Panc1 (cell line): Measurements from ENCODE around the gene SUSD4.

Experiments used
- CTCF ChIP-seq: fragments of 450-650 bp; IDR thresholded peaks from 2 replicates; pipeline ENCODE4 v1.5.1; 2017; ENCODE audit warnings: mild to moderate bottlenecking
- REST ChIP-seq, 2 experiments: IDR thresholded peaks; 2 replicates each; pipeline ENCODE4 v1.6.1; 2011 to 2012; ENCODE audit warnings: low read depth in 2 of 2, control low read depth in 1 of 2, low read length in 1 of 2, mild to moderate bottlenecking in 1 of 2, moderate library complexity in 1 of 2; ENCODE audit not compliant: insufficient read depth in 1 of 2

- no peak for TF ChIP-seq CTCF
- no peak for TF ChIP-seq REST (IDR thresholded peaks at IDR 0.05; ENCODE audit: insufficient read depth in 1 of 2, low read depth in 2 of 2, low read length in 1 of 2)
Observed at GRCh38 chr1:223323491-223324484, 40.2 kb downstream of the SUSD4 start.
